GM20431 (cell line): Measurements from ENCODE around the gene ZNF274.
"Not testable (repeated sequence)": the region's sequence is repeated elsewhere in the genome, so short reads cannot be mapped to it uniquely, and the experiment has no call there.

Experiments used
- in situ Hi-C: fragments of 300-500 bp; cut with MseI, MboI; formaldehyde crosslinking; loops from one replicate; pipeline ENCODE4 v1.15.0; 2020; ENCODE audit warnings: low sequenced_read_pairs; ENCODE audit not compliant: unreplicated experiment

The ZNF274 gene

GRCh38 chr19:58182989-58183816 is at the start of gene ZNF274:
Gene ZNF274, plus strand, starts transcription at chr19:58183061. Its CDS starts 905 bp downstream, at chr19:58183966.
- in situ Hi-C loops: no loop called here

GRCh38 chr19:58134244-58134643 is 48.6 kb upstream of the ZNF274 start:
- in situ Hi-C loops: no loop called here

GRCh38 chr19:58145849-58146248 is 37.0 kb upstream of the ZNF274 start:
- in situ Hi-C loops: no loop called here

- in situ Hi-C loops: not testable (repeated sequence)
Observed at GRCh38 chr19:58147475-58147874, 35.4 kb upstream of the ZNF274 start.

- in situ Hi-C loops: no loop called here
Observed at GRCh38 chr19:58150328-58150921, 32.4 kb upstream of the ZNF274 start, which contains the start of gene ZNF329. Gene ZNF329, minus strand, starts transcription at chr19:58150789. Its CDS starts 21,286 bp downstream, at chr19:58129503.

GRCh38 chr19:58153386-58153785 is 29.5 kb upstream of the ZNF274 start:
- in situ Hi-C loops: no loop called here

GRCh38 chr19:58154287-58154678 is 28.6 kb upstream of the ZNF274 start:
- in situ Hi-C loops: no loop called here

- in situ Hi-C loops: no loop called here
Observed at GRCh38 chr19:58154679-58155648, 27.9 kb upstream of the ZNF274 start.

GRCh38 chr19:58157045-58157728 is 25.7 kb upstream of the ZNF274 start:
- in situ Hi-C loops: no loop called here

GRCh38 chr19:58166268-58166667 is 16.6 kb upstream of the ZNF274 start:
- in situ Hi-C loops: no loop called here

GRCh38 chr19:58166708-58167280 is 16.1 kb upstream of the ZNF274 start:
- in situ Hi-C loops: no loop called here

GRCh38 chr19:58170860-58171259 is 12.0 kb upstream of the ZNF274 start:
- in situ Hi-C loops: no loop called here

GRCh38 chr19:58181902-58182576 is 822 bp upstream of the ZNF274 start:
- in situ Hi-C loops: no loop called here

GRCh38 chr19:58182577-58182988 is 278 bp upstream of the ZNF274 start:
- in situ Hi-C loops: no loop called here

- in situ Hi-C loops: no loop called here
Observed at GRCh38 chr19:58183817-58184215, 955 bp downstream of the ZNF274 start.

GRCh38 chr19:58196901-58197616 is 14.2 kb downstream of the ZNF274 start:
- in situ Hi-C loops: no loop called here

- in situ Hi-C loops: no loop called here
Observed at GRCh38 chr19:58203814-58204475, 21.1 kb downstream of the ZNF274 start.

GRCh38 chr19:58204566-58204965 is 21.7 kb downstream of the ZNF274 start:
- in situ Hi-C loops: no loop called here
